Measurements from ENCODE around the gene SHOC2. TPM values are rescaled to one million over a fixed set of nuclear protein-coding genes. Genes with fewer than 3 reads are reported as not detected.

Gene SHOC2
- total and polyA plus RNA-seq, 9 donors: 19.4 to 91.2 (median 63.1) TPM

DNA sequence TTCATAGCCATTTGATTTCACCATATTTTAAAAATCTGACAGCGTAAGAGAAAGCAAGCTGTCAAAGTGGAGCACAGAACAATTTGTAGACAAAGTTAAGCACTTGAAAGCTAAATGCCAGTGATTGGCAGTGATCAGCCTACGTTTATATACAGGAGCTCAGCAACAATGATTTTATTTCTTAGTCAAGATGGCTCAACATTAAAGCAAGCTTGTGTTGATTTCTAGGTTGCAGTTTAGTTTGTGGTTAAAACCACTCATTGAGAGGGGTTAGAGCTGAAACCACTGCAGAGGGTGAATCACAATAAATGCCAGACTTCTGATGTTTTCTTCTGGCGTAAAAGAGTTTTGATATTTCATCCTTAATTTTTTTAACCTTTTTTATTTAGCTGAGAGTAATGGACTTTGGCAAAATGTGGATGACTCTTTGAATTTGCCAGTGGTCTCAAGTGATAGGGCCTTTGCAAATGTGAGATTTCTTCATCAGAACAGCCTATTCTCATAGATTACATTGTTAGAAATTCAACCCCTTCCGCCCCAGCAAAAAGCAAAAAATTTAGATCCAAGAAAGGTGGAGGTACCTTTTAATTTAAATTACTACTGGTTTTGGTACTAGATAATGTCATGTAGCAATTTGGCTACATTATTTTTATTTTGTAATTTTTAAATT, 73.8 kb downstream of the SHOC2 start:
- H3K4me1 ChIP-seq (ENCODE audit: insufficient read depth): no peaks in the 10 kb centered on the region
- no peaks in the 10 kb centered on the region for H3K27me3 ChIP-seq
- no peaks in the 10 kb centered on the region for H3K9me3 ChIP-seq
- no peaks in the 10 kb centered on the region for H3K36me3 ChIP-seq
- intact Hi-C loops (cut with DNase I): no loop called here
- WGBS, 3 donors: 82 to 87% (median 84%) methylated on average over 4 of the region's 4 CpGs
- no peak for TF ChIP-seq EP300 (IDR thresholded peaks at IDR 0.05)
- TF ChIP-seq, protein P1, sequence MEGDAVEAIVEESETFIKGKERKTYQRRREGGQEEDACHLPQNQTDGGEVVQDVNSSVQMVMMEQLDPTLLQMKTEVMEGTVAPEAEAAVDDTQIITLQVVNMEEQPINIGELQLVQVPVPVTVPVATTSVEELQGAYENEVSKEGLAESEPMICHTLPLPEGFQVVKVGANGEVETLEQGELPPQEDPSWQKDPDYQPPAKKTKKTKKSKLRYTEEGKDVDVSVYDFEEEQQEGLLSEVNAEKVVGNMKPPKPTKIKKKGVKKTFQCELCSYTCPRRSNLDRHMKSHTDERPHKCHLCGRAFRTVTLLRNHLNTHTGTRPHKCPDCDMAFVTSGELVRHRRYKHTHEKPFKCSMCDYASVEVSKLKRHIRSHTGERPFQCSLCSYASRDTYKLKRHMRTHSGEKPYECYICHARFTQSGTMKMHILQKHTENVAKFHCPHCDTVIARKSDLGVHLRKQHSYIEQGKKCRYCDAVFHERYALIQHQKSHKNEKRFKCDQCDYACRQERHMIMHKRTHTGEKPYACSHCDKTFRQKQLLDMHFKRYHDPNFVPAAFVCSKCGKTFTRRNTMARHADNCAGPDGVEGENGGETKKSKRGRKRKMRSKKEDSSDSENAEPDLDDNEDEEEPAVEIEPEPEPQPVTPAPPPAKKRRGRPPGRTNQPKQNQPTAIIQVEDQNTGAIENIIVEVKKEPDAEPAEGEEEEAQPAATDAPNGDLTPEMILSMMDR (IDR thresholded peaks at IDR 0.05): no peak
- no peak for TF ChIP-seq POLR2A (IDR thresholded peaks at IDR 0.05)
- H3K4me3 ChIP-seq: no peak overlapping the region
- DNase-seq: no peak
- no peak overlapping the region for H3K27ac ChIP-seq

DNA sequence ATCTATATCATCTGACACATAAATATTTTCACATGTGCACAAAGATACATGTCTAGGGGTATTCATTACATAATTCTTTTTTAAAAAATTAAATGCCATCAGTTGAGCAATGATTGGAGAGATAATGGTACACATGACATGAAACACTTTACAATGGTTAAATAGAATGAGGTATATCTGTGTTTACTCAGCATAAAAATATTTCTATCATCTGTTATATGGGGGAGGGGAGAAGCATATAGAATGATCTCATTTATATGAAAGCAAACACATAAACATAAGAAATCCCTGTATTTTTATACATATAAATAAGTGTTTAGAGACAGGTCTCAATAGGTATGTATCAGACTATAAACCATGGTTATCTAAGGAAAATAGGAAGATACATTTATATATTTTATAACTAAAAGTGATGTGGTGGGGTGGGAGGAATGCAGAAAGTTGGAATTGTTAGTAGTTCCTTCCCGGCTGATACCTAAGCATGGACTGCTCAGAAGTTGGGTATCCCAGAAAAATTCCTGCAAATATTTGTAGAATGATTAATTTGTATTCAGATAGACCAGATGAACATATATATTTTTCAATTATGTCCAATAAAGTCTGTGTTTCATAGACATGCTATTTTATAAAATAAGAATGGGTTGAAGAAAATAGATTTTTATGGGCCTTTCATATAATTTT, 75.1 kb downstream of the SHOC2 start:
- DNase-seq: no peak
- no peak for TF ChIP-seq POLR2A (IDR thresholded peaks at IDR 0.05)
- TF ChIP-seq, protein P1 (IDR thresholded peaks at IDR 0.05): no peak
- intact Hi-C loops (cut with DNase I): no loop called here

DNA sequence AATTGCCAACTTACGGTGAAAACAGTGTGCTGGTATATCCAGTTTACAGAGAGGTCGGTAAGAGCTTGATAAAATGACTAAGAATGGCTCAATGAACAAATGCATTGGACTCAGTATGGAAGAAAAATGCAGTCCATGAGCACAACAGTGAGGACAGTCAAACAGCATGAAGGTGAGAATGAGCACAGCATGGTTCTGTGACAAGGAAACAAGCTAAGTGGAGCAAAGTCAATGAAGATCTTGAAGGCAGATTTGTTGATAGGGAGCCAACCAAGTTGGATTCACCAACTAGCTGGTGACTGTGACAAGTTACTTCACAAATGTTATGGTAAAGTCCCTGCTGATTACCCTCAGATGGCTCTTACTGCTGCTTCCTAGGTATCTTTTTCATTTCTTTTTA, 75.9 kb downstream of the SHOC2 start:
- DNase-seq: no peak
- H3K4me3 ChIP-seq: no peak overlapping the region
- no peaks in the 10 kb centered on the region for H3K27me3 ChIP-seq
- H3K36me3 ChIP-seq: no peaks in the 10 kb centered on the region
- no peak overlapping the region for H3K27ac ChIP-seq
- no peaks in the 10 kb centered on the region for H3K4me1 ChIP-seq (ENCODE audit: insufficient read depth)
- TF ChIP-seq POLR2A (IDR thresholded peaks at IDR 0.05) (no peak), EP300 (IDR thresholded peaks at IDR 0.05) (no peak)
- TF ChIP-seq, protein P1 (IDR thresholded peaks at IDR 0.05): no peak
- H3K9me3 ChIP-seq: no peaks in the 10 kb centered on the region
- intact Hi-C loops (cut with DNase I): no loop called here
- 86 to 87% (median 87%) methylated on average over 2 of the region's 2 CpGs for WGBS, 3 donors

More for the DNA sequence above, 75.1 kb downstream of the SHOC2 start:
- Histone ChIP-seq H3K4me1 (ENCODE audit: insufficient read depth) (no peaks in the 10 kb centered on the region), H3K4me3 (no peak overlapping the region), H3K27ac (no peak overlapping the region), H3K36me3 (no peaks in the 10 kb centered on the region), H3K27me3 (no peaks in the 10 kb centered on the region), H3K9me3 (no peaks in the 10 kb centered on the region)
- 95 to 100% (median 98%) methylated on average over 1 of the region's 1 CpG for WGBS, 3 donors

DNA sequence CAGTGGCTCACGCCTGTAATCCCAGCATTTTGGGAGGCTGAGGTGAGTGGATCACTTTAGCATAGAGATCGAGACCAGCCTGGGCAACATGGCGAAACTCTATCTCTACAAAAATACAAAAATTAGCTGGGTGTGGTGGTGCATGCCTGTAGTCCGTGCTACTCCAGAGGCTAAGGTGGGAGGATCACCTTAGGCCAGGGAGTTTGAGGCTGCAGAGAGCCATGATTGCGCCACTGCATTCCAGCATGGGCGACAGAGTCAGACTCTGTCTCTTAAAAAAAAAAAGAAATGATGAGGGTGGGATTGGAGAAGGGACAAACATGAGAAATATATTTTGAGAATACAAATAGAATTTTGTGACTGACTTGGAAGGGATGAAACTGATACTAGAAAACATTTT, 76.9 kb downstream of the SHOC2 start:
- Histone ChIP-seq H3K9me3 (no peaks in the 10 kb centered on the region), H3K27me3 (no peaks in the 10 kb centered on the region), H3K36me3 (no peaks in the 10 kb centered on the region), H3K27ac (no peak overlapping the region), H3K4me1 (ENCODE audit: insufficient read depth) (no peaks in the 10 kb centered on the region), H3K4me3 (no peak overlapping the region)
- TF ChIP-seq POLR2A (IDR thresholded peaks at IDR 0.05) (no peak), EP300 (IDR thresholded peaks at IDR 0.05) (no peak)
- TF ChIP-seq, protein P1 (IDR thresholded peaks at IDR 0.05): no peak
- no peak for DNase-seq
- WGBS, 3 donors: 96 to 97% (median 97%) methylated on average over 6 of the region's 6 CpGs
- intact Hi-C loops (cut with DNase I): no loop called here

All from ovary (tissue), 9 donors.